Activated CD4-positive, alpha-beta T cell treated with anti-CD3 and anti-CD28 coated beads, Interleukin-2, amount 50 U/mL, for 24 hours (primary cell): ENCODE data around the gene ABCF2.

ENCODE experiments used
- DNase-seq, 2 donors: peaks; one replicate each; pipeline ENCODE4 v3.0.0-alpha.2; 2020; ENCODE audit warnings: low read depth in 1 of 2, low spot score in 1 of 2

ABCF2 gene

GRCh38 chr7:151195616-151196450 is 31.2 kb downstream of the ABCF2 start:
- DNase-seq = no peak

- no peak for DNase-seq
Measured at GRCh38 chr7:151194188-151194587, 32.8 kb downstream of the ABCF2 start.

- DNase-seq = no peak
Measured at GRCh38 chr7:151193203-151193978, 33.6 kb downstream of the ABCF2 start.

- no peak for DNase-seq
Measured at GRCh38 chr7:151192002-151192539, 34.9 kb downstream of the ABCF2 start.

GRCh38 chr7:151191544-151191943 is 35.5 kb downstream of the ABCF2 start:
- DNase-seq = no peak

GRCh38 chr7:151189038-151189437 is 38.0 kb downstream of the ABCF2 start:
- DNase-seq = no peak

- no peak for DNase-seq
Measured at GRCh38 chr7:151188252-151188542, 38.8 kb downstream of the ABCF2 start.

- no peak for DNase-seq
Measured at GRCh38 chr7:151187409-151188251, 39.4 kb downstream of the ABCF2 start.

GRCh38 chr7:151186640-151187408 is 40.2 kb downstream of the ABCF2 start, which contains the start of gene ASB10:
TSS of gene ASB10 (minus strand) at chr7:151187250. CDS start at chr7:151187130, 120 bp downstream.
- DNase-seq = no peak

GRCh38 chr7:151185762-151186639 is 41.0 kb downstream of the ABCF2 start:
- no peak for DNase-seq

GRCh38 chr7:151181011-151181431 is 46.0 kb downstream of the ABCF2 start:
- no peak for DNase-seq

GRCh38 chr7:151179946-151180345 is 47.1 kb downstream of the ABCF2 start:
- no peak for DNase-seq

GRCh38 chr7:151179287-151179860 is 47.6 kb downstream of the ABCF2 start:
- DNase-seq = no peak

- no peak for DNase-seq
Measured at GRCh38 chr7:151178831-151179230, 48.2 kb downstream of the ABCF2 start.

GRCh38 chr7:151178236-151178635 is 48.8 kb downstream of the ABCF2 start:
- no peak for DNase-seq

GRCh38 chr7:151177310-151177709 is 49.7 kb downstream of the ABCF2 start:
- DNase-seq = no peak

- DNase-seq = no peak
Measured at GRCh38 chr7:151176401-151176800, 50.6 kb downstream of the ABCF2 start.

- no peak for DNase-seq
Measured at GRCh38 chr7:151175793-151176311, 51.2 kb downstream of the ABCF2 start.
